ENCODE results near the gene SMG5.

- no peak for TF ChIP-seq POLR2A (IDR thresholded peaks at IDR 0.05; ENCODE audit: low read depth, low read length)
- no peak for TF ChIP-seq PAX5 (IDR thresholded peaks at IDR 0.05; ENCODE audit: insufficient read depth, low read length, severe bottlenecking)
- no peak for TF ChIP-seq POLR2AphosphoS5 (IDR thresholded peaks at IDR 0.05; ENCODE audit: low read depth, low read length)
- no peak for TF ChIP-seq TAF1 (IDR thresholded peaks at IDR 0.05; ENCODE audit: low read depth, low read length)
- TF ChIP-seq POU2F2 (IDR thresholded peaks at IDR 0.05; ENCODE audit: low read depth, low read length), result no peak
These were observed 62.4 kb downstream of the SMG5 start for GRCh38 chr1:156220226-156220625.
